Activated T-cell treated with anti-CD3 and anti-CD28 coated beads, Interleukin-2, amount 50 U/mL, for 4 hours (primary cell): ENCODE measurements around the gene NPM3. TPM values are rescaled to one million over a fixed set of nuclear protein-coding genes. Genes with fewer than 3 reads are reported as not detected.
"Not testable (repeated sequence)": the region's sequence is repeated elsewhere in the genome, so short reads cannot be mapped to it uniquely, and the experiment has no call there.

ENCODE experiments used
- ATAC-seq, 2 donors: fragments of 200-7000 bp; cut with Tn5 transposase; one replicate each; pipeline ENCODE4 v1.10.0; 2021
- DNase-seq: peaks from one replicate; pipeline ENCODE4 v3.0.0-alpha.2; 2020
- H3K27me3 Mint-ChIP-seq: one replicate; pipeline ENCODE4 v1.8.0; 2021; ENCODE audit warnings: low read depth, mixed read lengths
- H3K36me3 Mint-ChIP-seq: one replicate; pipeline ENCODE4 v1.8.0; 2022; ENCODE audit warnings: mixed read lengths; ENCODE audit not compliant: insufficient read depth
- H3K4me1 Mint-ChIP-seq: one replicate; pipeline ENCODE4 v1.8.0; 2021; ENCODE audit warnings: low read depth, mixed read lengths
- H3K4me3 Mint-ChIP-seq: one replicate; pipeline ENCODE4 v1.8.0; 2021; ENCODE audit warnings: mild to moderate bottlenecking, moderate library complexity, mixed read lengths
- H3K9me3 Mint-ChIP-seq: one replicate; pipeline ENCODE4 v1.8.0; 2021; ENCODE audit warnings: mixed read lengths
- total RNA-seq, 3 donors: library from RNA; stranded (reverse); gene quantifications; one replicate each; pipeline ENCODE4 v1.2.1, GENCODE V29; 2021

Gene NPM3
- total RNA-seq, 3 donors from 2014 or later, result 213 to 285 (median 265) TPM

DNA sequence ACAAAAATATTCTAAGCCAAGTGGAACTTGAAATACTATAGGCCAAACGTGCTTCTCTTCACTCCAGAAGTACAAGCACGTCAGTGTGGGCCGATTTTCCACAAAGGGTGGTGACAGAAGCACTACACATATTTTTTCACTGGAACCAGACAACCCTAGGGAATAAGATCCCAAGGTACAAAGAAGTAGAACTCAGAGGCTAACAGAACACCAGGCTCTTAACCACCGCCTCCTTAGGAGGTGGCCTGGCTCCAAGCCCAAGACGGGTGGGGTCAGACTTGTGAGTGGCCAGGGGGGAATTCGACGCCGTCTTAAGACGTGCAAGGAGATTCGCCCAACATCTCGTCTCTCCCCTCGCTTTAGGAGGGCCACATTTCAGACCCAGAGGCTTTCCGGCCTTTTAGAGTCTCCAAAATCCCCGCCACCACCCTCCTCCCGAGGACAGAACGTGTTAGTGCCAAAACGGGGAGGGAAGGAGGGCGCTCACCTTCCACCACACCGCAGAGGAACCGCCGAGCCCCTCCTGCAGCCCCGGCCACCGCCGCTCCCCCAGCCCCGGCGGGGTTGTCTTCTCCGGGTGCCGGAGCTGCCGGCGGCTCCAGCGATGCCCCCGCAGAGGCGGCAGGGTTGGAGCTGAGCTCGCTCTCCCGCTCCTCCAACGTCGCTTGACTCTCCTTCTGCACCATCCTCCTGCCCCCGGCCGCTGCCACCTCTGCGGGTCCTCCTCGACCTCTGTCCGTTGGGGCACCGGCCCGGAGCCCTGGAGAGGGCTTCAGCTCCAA lies 34.3 kb upstream of the NPM3 start:
- Mint-ChIP-seq H3K9me3 (no peaks in the 10 kb centered on the region), H3K27me3 (no peaks in the 10 kb centered on the region), H3K36me3 (peaks cover 8% of the 10 kb centered on the region)

DNA sequence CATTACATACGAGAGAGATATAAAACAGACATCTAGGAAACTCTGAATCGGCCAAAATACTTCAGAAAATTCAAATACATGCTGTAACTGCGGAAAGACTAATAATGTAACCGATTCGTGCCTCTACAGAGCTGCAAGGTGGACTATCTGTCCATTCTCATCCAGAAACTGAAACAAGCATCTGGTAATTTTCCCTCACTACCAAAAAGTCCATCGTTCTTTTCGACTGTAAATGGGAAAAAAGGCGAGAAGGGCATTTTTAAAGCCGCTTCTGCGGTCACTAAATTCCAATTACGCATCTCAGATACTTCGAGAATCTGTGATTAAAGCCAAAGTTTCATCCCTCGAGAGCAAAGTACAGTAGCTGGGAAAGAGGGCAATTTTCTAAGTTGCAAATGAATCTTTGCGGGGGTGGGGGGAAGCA lies 33.7 kb upstream of the NPM3 start:
- DNase-seq, result no peak
- Mint-ChIP-seq H3K4me3 (peak overlapping the region; percentile 99), H3K27me3 (no peaks in the 10 kb centered on the region), H3K9me3 (no peaks in the 10 kb centered on the region), H3K4me1 (peaks cover 53% of the 10 kb centered on the region), H3K36me3 (peaks cover 8% of the 10 kb centered on the region)
- no peak for ATAC-seq

More for the DNA sequence above, 34.3 kb upstream of the NPM3 start:
- Mint-ChIP-seq H3K4me1 (peaks cover 51% of the 10 kb centered on the region), H3K4me3 (peak overlapping the region; percentile 99)
- DNase-seq (peak; percentile 21), ATAC-seq (peak; percentile 4 to 9)

DNA sequence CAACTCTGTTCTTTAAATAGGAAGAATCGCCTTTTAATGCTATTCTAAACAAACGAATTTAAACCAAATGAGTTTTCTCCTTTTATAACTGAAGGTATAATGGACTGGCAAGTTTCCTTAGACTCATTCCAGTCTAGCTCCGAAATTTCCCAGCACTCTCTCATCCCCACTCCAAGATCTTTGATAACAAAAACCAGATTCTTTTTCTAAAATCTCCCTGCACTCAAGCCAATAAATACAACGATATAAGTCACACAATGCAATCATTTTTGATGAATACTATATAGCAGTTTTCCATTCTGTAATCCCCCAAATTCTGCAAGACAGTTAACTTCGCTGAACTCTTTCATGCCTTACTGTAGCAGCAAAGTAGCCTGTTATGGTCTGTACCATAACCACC lies 33.1 kb upstream of the NPM3 start:
- Mint-ChIP-seq H3K27me3 (no peaks in the 10 kb centered on the region), H3K36me3 (peaks cover 8% of the 10 kb centered on the region), H3K4me3 (peak overlapping the region; percentile 99), H3K9me3 (no peaks in the 10 kb centered on the region), H3K4me1 (peaks cover 55% of the 10 kb centered on the region)
- no peak for ATAC-seq
- no peak for DNase-seq

DNA sequence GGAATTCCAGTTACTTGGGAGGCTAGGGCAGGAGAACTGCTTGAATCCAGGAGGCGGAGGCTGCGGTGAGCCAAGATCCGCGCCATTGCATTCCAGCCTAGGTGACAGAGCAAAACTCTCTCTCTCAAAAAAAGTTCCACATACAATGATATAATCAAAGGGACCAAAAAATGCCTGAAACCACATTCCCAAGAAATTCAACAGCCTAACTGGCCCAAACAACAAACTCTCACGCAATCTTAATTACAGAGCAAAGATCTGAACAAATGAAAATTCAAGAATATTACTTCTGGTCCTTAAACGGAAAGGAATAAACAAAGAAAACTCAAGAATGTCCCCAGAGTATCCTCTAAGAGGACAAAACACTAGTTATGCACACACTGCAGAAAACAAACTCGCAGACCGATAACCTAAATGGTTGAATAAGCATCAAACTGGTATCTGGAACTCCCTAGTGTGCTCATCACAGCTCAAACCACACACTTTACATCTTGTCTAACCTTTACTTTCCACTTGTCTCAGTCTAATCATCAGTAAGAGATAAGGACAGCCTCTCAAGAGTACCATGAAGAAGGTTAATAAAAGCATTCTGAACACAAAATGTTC lies 31.3 kb upstream of the NPM3 start:
- Mint-ChIP-seq H3K4me3 (peak overlapping the region; percentile 99), H3K27me3 (no peaks in the 10 kb centered on the region), H3K9me3 (no peaks in the 10 kb centered on the region), H3K4me1 (peaks cover 58% of the 10 kb centered on the region), H3K36me3 (peaks cover 13% of the 10 kb centered on the region)
- no peak for DNase-seq
- peak; percentile 22 to 25 for ATAC-seq

DNA sequence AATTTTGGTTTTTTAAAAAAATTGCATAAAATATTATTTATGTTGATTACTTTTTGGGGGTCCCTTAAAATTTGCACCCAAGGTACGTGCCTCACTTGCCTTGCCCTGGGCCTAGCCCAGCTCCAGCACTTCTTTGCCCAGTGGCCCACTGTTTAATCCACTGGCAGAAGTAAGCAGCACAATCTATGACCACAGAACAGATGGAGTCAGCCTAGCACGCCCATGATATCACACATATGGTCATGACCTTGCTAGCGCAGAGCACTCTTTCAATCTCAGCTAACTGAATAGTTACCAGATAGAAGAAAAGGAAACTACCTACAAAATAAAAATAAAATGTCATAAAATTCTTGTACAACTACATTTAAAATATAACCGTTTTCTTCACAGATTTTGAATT lies 29.4 kb upstream of the NPM3 start:
- H3K9me3 Mint-ChIP-seq, result no peaks in the 10 kb centered on the region
- DNase-seq (no peak), ATAC-seq (no peak)
- no peak overlapping the region for H3K4me3 Mint-ChIP-seq
- H3K36me3 Mint-ChIP-seq, result peaks cover 18% of the 10 kb centered on the region
- H3K4me1 Mint-ChIP-seq, result peaks cover 50% of the 10 kb centered on the region
- no peaks in the 10 kb centered on the region for H3K27me3 Mint-ChIP-seq

DNA sequence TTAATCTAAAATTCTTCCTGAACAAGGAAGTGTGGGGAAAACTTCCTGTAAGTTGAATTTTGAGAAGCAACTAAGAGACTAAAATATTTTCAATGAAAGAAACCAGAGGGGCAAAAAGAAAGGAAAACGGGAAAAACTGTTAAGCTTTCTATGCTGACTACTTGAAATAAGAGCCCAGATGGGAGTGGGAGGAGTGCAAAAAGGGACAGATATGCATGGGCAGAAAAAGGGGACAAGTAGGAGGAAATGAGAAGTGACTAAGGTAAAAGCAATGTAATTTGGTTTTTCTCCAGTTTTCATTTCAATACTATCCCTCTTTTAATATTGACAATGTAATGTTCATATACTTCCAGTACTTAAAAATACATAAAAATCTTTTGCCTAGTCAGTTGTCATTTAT lies 23.9 kb upstream of the NPM3 start:
- Mint-ChIP-seq H3K4me3 (no peak overlapping the region), H3K27me3 (no peaks in the 10 kb centered on the region), H3K4me1 (peaks cover 32% of the 10 kb centered on the region), H3K36me3 (peaks cover 21% of the 10 kb centered on the region), H3K9me3 (no peaks in the 10 kb centered on the region)
- no peak for DNase-seq
- no peak for ATAC-seq

DNA sequence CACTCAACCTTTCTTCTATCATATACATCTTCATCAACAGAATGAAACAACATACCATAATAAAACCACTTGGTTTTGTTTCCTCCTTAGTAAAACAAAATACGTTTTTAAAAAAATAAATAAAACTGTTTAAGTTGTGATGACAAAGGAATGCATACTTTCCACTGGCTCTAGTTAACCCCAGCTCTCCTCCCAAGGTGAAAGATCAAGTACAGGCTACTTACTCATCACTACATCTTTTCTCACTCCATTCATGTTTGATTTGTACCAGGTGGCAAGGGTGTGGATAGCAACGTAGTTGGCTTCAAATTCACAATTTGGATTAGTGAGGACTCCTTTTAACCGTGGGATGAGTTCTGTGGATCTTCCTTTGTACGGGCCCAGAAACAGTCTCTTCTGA lies 20.3 kb upstream of the NPM3 start:
- peaks cover 30% of the 10 kb centered on the region for H3K36me3 Mint-ChIP-seq
- no peak for DNase-seq
- no peak overlapping the region for H3K4me3 Mint-ChIP-seq
- peaks cover 31% of the 10 kb centered on the region for H3K4me1 Mint-ChIP-seq
- H3K27me3 Mint-ChIP-seq, result no peaks in the 10 kb centered on the region
- no peak for ATAC-seq
- no peaks in the 10 kb centered on the region for H3K9me3 Mint-ChIP-seq

DNA sequence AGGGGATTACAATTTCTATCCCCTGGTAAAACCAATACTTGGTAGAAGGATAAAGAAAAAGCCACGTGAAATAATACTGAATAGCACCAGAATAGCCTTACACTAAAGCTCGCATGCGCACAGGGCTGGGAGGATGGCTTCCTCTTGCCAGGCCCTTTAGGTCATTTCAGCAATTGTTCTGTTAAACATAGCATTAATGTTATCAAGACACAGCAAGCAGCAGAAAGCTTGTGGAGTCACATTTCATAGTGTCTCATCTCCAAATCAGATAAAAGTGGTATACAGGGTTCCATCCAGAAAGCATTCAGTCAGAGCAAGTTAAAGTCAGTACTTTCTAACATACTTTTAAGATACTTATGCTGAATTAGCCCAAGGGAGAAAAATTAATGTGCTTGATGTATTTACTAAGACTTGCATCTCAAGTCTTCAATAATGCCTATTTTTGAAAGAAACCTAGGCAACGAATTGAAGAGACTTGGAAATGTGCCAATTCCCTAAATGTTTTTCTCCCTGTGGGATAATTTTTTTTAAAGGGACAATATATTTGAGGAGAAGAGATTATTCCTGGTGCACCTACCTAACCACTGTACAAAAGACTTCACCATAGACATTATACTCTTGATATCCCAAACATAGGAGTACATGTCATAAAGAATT lies 14.3 kb upstream of the NPM3 start:
- Mint-ChIP-seq H3K9me3 (no peaks in the 10 kb centered on the region), H3K36me3 (peaks cover 55% of the 10 kb centered on the region), H3K4me3 (no peak overlapping the region), H3K4me1 (peaks cover 27% of the 10 kb centered on the region), H3K27me3 (no peaks in the 10 kb centered on the region)
- no peak for ATAC-seq
- DNase-seq, result no peak

DNA sequence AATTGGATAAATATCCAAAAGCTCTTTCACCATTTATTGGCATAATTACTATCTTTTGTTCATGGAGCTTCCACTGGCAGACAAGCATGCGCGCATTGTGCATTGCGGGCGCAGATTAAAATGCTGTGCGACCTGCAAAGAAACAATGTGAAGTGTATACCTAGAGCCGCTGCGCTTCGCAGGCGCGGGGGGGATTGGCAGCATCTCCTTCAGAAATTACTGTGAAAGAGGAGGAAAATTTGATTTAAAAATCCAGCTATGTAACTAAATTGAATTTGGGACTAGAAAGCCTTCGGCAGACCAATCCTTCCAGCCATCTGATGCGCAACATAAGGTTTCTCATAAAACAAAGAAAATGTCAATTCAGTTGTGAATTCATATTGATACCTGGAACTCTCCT lies 10.3 kb upstream of the NPM3 start:
- no peak for ATAC-seq
- Mint-ChIP-seq H3K4me3 (no peak overlapping the region), H3K9me3 (no peaks in the 10 kb centered on the region), H3K36me3 (peaks cover 43% of the 10 kb centered on the region), H3K4me1 (peaks cover 9% of the 10 kb centered on the region), H3K27me3 (no peaks in the 10 kb centered on the region)
- DNase-seq, result no peak

DNA sequence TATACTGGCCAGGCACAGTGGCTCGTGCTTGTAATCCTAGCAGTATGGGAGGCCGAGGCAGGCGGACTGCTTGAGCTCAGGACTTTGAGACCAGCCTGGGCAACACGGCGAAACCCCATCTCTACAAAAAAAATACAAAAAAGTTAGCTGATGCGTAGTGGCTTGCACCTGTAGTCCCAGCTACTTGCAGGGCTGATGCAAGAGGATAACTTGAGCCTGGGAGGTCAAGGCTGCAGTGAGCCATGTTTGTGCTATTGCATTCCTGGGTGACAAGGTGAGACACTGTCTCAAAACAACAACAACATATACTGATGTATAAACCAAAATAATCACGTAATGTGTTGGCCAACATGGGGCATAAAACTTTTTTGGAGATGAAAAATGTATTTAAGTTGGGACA lies 6.4 kb upstream of the NPM3 start:
- DNase-seq, result no peak
- peaks cover 39% of the 10 kb centered on the region for H3K36me3 Mint-ChIP-seq
- no peaks in the 10 kb centered on the region for H3K9me3 Mint-ChIP-seq

DNA sequence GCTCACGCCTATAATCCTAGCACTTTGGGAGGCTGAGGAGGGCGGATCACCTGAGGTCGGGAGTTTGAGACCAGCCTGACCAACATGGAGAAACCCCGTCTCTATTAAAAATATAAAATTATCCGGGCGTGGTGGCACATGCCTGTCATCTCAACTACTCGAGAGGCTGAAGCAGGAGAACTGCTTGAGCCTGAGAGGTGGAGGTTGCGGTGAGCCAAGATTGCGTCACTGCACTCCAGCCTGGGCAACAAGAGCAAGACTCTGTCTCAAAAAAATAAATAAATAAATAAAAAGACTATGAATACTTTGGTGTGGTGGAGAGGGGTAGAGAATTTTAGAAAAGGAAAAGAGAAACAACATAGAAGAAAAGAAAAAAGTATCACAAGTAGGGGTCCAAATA lies 6.0 kb upstream of the NPM3 start:
- DNase-seq, result not testable (repeated sequence)

More for the DNA sequence above, 6.4 kb upstream of the NPM3 start:
- Mint-ChIP-seq H3K27me3 (no peaks in the 10 kb centered on the region), H3K4me1 (peaks cover 10% of the 10 kb centered on the region), H3K4me3 (no peak overlapping the region)
- ATAC-seq, result no peak

DNA sequence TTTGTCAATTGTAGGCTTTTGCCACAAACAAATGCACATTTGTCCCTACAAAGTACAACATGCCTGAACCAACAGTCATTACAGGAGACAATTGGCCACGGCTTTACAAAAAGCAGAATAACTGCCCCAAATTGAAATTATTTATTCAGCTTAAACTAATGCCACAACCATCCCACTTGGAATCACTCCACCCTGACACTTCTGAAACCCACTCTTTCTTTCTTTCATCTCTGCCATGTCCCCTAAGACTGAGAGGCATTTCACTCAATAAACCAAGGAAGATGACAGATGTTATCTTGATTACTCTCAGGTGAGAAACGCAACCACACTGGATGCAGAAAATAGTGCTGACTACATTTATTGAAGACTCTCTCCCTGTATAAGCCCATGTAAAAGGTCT lies 2.6 kb upstream of the NPM3 start:
- Mint-ChIP-seq H3K36me3 (peaks cover 32% of the 10 kb centered on the region), H3K27me3 (no peaks in the 10 kb centered on the region), H3K4me3 (no peak overlapping the region), H3K9me3 (no peaks in the 10 kb centered on the region), H3K4me1 (peaks cover 40% of the 10 kb centered on the region)
- DNase-seq, result no peak
- no peak for ATAC-seq

More for the DNA sequence above, 6.0 kb upstream of the NPM3 start:
- H3K4me1 Mint-ChIP-seq, result peaks cover 15% of the 10 kb centered on the region
- H3K36me3 Mint-ChIP-seq, result peaks cover 38% of the 10 kb centered on the region
- not testable (repeated sequence) for ATAC-seq, H3K9me3 Mint-ChIP-seq, H3K27me3 Mint-ChIP-seq, H3K4me3 Mint-ChIP-seq

DNA sequence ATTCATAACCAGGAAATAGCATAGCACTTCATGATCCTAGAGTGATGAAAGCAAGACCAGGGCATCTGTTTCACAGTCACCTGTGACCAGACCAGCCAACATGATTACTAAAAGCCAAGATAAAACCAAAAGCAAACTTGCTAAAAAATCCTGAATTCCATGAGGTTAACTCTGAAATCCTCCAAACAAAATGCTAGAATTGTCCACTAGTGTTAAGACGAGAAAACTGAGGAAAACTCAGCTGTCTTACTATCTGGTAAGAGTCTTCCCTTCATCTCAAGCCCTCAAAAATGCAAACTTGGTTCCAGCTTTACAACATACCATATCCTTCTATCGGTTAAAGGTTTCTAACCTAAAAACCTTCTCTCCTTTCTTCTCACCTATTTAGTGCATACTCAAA lies 1.3 kb upstream of the NPM3 start:
- Mint-ChIP-seq H3K4me3 (peak overlapping the region; percentile 99), H3K4me1 (peaks cover 46% of the 10 kb centered on the region), H3K36me3 (peaks cover 30% of the 10 kb centered on the region), H3K9me3 (no peaks in the 10 kb centered on the region), H3K27me3 (no peaks in the 10 kb centered on the region)
- ATAC-seq (no peak), DNase-seq (no peak)

DNA sequence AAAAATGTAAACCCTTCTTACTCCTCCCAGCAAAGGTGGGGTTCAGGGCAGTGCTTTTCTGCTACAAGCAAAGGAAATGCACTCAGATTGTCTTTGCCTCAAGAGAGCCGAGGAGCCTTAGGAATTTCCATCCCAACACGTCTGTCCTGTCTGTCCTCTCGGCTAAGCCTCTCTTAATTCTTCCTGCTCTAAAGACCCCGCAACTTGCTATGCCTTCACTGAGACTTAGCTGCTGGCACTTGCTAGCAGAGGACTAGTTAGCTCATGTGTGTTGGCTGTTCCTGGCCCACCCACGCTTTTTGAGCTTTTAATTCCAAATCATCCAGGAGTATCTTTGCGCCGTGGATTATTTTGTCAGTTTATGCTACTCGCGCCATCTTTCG lies 481 bp upstream of the NPM3 start:
- DNase-seq, result no peak
- peaks cover 30% of the 10 kb centered on the region for H3K36me3 Mint-ChIP-seq
- H3K4me3 Mint-ChIP-seq, result peak overlapping the region; percentile 99
- no peak for ATAC-seq
- H3K27me3 Mint-ChIP-seq, result peaks cover 7% of the 10 kb centered on the region
- H3K9me3 Mint-ChIP-seq, result no peaks in the 10 kb centered on the region
- peaks cover 54% of the 10 kb centered on the region for H3K4me1 Mint-ChIP-seq
